BJ (cell line): ENCODE measurements around the gene UBA1. TPM values are rescaled to one million over a fixed set of nuclear protein-coding genes. Genes with fewer than 3 reads are reported as not detected.

Experiments used
- CTCF ChIA-PET: fragments of 350-600 bp; formaldehyde crosslinking; extraction: SDS; loops from one replicate; lab custom pipeline; 2021; ENCODE audit warnings: antibody characterized with exemption, inconsistent platforms; lab: Yijun Ruan, JAX
- POLR2A ChIA-PET: fragments of 300-600 bp; sonication (Branson Sonifier 250); formaldehyde crosslinking; extraction: SDS; loops from one replicate; lab custom pipeline; 2021; ENCODE audit warnings: antibody characterized with exemption; lab: Charles Lee
- DNase-seq: peaks from one replicate; pipeline ENCODE4 v3.0.0-alpha.2; 2011; ENCODE audit warnings: low read depth
- H3K27me3 ChIP-seq: 2 replicates; pipeline ENCODE4 v1.6.0; 2011; ENCODE audit warnings: low read length; ENCODE audit not compliant: control insufficient read depth, insufficient read depth
- H3K36me3 ChIP-seq: 2 replicates; pipeline ENCODE4 v1.5.1; 2011; ENCODE audit warnings: low read length; ENCODE audit not compliant: control insufficient read depth, insufficient read depth
- H3K4me3 ChIP-seq: 2 replicates; pipeline ENCODE4 v1.5.1; 2011; ENCODE audit warnings: low read depth, mild to moderate bottlenecking, control low read depth, low read length
- CTCF ChIP-seq: IDR thresholded peaks from 2 replicates; pipeline ENCODE4 v1.5.1; 2011; ENCODE audit warnings: low read depth, mild to moderate bottlenecking, control low read depth, inconsistent platforms, low read length, moderate library complexity; ENCODE audit not compliant: insufficient read depth
- polyA plus RNA-seq: library from polyadenylated mRNA; depleted of rRNA; stranded (reverse); fragments of >200 nt; gene quantifications from 2 replicates; pipeline ENCODE4 v1.2.3, GENCODE V29; 2011

UBA1 gene
- polyA plus RNA-seq, 1 experiment = 296 TPM

- Histone ChIP-seq H3K27me3 (no peaks in the 10 kb centered on the region), H3K4me3 (no peak overlapping the region), H3K36me3 (peaks cover 20% of the 10 kb centered on the region)
- POLR2A ChIA-PET = no interaction called here
- no peak for DNase-seq
- CTCF ChIA-PET = no interaction called here
- TF ChIP-seq CTCF = no peak
Observed at GRCh38 chrX:47239199-47239598, 45.6 kb downstream of the UBA1 start.

- POLR2A ChIA-PET = no interaction called here
- peaks cover 25% of the 10 kb centered on the region for H3K36me3 ChIP-seq
- H3K27me3 ChIP-seq = no peaks in the 10 kb centered on the region
- no peak for TF ChIP-seq CTCF
- CTCF ChIA-PET = no interaction called here
- DNase-seq = no peak
- no peak overlapping the region for H3K4me3 ChIP-seq
Observed at GRCh38 chrX:47239898-47240545, 46.4 kb downstream of the UBA1 start.

- ChIA-PET CTCF (no interaction called here), POLR2A (no interaction called here)
- peaks cover 25% of the 10 kb centered on the region for H3K36me3 ChIP-seq
- no peak overlapping the region for H3K4me3 ChIP-seq
- DNase-seq = no peak
- no peaks in the 10 kb centered on the region for H3K27me3 ChIP-seq
- no peak for TF ChIP-seq CTCF
Observed at GRCh38 chrX:47240619-47241018, 47.0 kb downstream of the UBA1 start.

- no peak for DNase-seq
- no peak for TF ChIP-seq CTCF
- Histone ChIP-seq H3K4me3 (no peak overlapping the region), H3K27me3 (no peaks in the 10 kb centered on the region), H3K36me3 (peaks cover 25% of the 10 kb centered on the region)
- ChIA-PET CTCF (no interaction called here), POLR2A (no interaction called here)
Observed at GRCh38 chrX:47241201-47242011, 47.8 kb downstream of the UBA1 start.

- ChIA-PET POLR2A (no interaction called here), CTCF (no interaction called here)
- Histone ChIP-seq H3K4me3 (no peak overlapping the region), H3K36me3 (peaks cover 25% of the 10 kb centered on the region), H3K27me3 (no peaks in the 10 kb centered on the region)
- TF ChIP-seq CTCF = no peak
- no peak for DNase-seq
Observed at GRCh38 chrX:47242321-47242720, 48.7 kb downstream of the UBA1 start.
